Neural progenitor cell (in vitro differentiated cells): ENCODE measurements around the gene SDR9C7.

ENCODE experiments used
- EZH2 ChIP-seq: fragments of 200-600 bp; sonication (generic); IDR thresholded peaks from 2 replicates; pipeline ENCODE4 v1.6.1; 2017; ENCODE audit warnings: antibody characterized with exemption, mild to moderate bottlenecking, moderate library complexity
- EZH2phosphoT487 ChIP-seq: fragments of 200-600 bp; sonication (generic); IDR thresholded peaks from 2 replicates; pipeline ENCODE4 v1.6.1; 2017; ENCODE audit warnings: antibody characterized with exemption
- TF ChIP-seq, protein P1 (sequence below): fragments of 200-600 bp; sonication (generic); IDR thresholded peaks from 2 replicates; pipeline ENCODE4 v1.5.1; 2017; ENCODE audit warnings: antibody characterized with exemption, mild to moderate bottlenecking

DNA sequence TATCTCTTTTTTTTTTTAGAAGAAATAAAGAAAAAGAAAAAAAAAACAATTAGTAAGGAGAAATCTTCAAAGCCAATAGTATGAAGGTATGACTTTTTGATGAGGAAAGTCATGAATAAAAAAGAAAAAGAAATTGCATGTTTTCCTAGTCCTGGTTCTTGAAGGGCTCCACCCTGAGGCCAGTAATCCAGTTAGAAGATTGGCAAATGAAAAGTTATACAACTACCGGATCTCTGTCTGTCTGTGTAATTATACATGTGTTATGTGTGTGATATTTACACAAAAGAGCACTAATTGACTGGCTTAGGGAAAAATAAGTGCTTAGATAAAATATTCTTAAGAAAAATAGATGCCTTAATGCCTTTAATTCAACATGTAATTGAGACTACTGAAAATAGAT, 28.4 kb downstream of the SDR9C7 start:
- TF ChIP-seq, protein P1, sequence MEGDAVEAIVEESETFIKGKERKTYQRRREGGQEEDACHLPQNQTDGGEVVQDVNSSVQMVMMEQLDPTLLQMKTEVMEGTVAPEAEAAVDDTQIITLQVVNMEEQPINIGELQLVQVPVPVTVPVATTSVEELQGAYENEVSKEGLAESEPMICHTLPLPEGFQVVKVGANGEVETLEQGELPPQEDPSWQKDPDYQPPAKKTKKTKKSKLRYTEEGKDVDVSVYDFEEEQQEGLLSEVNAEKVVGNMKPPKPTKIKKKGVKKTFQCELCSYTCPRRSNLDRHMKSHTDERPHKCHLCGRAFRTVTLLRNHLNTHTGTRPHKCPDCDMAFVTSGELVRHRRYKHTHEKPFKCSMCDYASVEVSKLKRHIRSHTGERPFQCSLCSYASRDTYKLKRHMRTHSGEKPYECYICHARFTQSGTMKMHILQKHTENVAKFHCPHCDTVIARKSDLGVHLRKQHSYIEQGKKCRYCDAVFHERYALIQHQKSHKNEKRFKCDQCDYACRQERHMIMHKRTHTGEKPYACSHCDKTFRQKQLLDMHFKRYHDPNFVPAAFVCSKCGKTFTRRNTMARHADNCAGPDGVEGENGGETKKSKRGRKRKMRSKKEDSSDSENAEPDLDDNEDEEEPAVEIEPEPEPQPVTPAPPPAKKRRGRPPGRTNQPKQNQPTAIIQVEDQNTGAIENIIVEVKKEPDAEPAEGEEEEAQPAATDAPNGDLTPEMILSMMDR = no peak
- TF ChIP-seq EZH2 (no peak), EZH2phosphoT487 (no peak)
